ENCODE data around the gene PPP1R8.
A peak's percentile ranks its signal among the peaks of the same experiment; 100 is the strongest.
"Not testable (repeated sequence)": the region's sequence is repeated elsewhere in the genome, so short reads cannot be mapped to it uniquely, and the experiment has no call there.

PPP1R8 gene

GRCh38 chr1:27835501-27835900 lies 4.9 kb downstream of the PPP1R8 start:
- Histone ChIP-seq H3K4me3 (ENCODE audit: low read depth, low read length) (no peak overlapping the region), H3K27me3 (replicated peaks) (no peaks in the 10 kb centered on the region), H3K36me3 (replicated peaks) (peaks cover 44% of the 10 kb centered on the region), H3K27ac (no peak overlapping the region)
- no peak for DNase-seq
- TF ChIP-seq CTCF (IDR thresholded peaks at IDR 0.05; ENCODE audit: low read depth, low read length, missing control alignments) = no peak
- in situ Hi-C loops (cut with HindIII; ENCODE audit: low pct_ligation_motif_present, low sequenced_read_pairs) = no loop called here

GRCh38 chr1:27849951-27850350 lies 19.4 kb downstream of the PPP1R8 start:
- TF ChIP-seq CTCF (IDR thresholded peaks at IDR 0.05; ENCODE audit: low read depth, low read length, missing control alignments) = no peak
- no peak for DNase-seq
- Histone ChIP-seq H3K27ac (no peak overlapping the region), H3K36me3 (replicated peaks) (peaks cover 50% of the 10 kb centered on the region), H3K4me3 (ENCODE audit: low read depth, low read length) (no peak overlapping the region), H3K27me3 (replicated peaks) (no peaks in the 10 kb centered on the region)
- in situ Hi-C loops (cut with HindIII; ENCODE audit: low pct_ligation_motif_present, low sequenced_read_pairs) = loop anchor here (10.0 kb wide), 1 partner anchor 135 kb away; no protein-coding TSS in a partner anchor

GRCh38 chr1:27855085-27855484 lies 24.5 kb downstream of the PPP1R8 start:
- TF ChIP-seq CTCF (IDR thresholded peaks at IDR 0.05; ENCODE audit: low read depth, low read length, missing control alignments) = no peak
- no peak overlapping the region for H3K27ac ChIP-seq
- no peak for DNase-seq
- in situ Hi-C loops (cut with HindIII; ENCODE audit: low pct_ligation_motif_present, low sequenced_read_pairs) = loop anchor here (10.0 kb wide), 1 partner anchor 130 kb away; no protein-coding TSS in a partner anchor
- H3K36me3 ChIP-seq (replicated peaks) = peaks cover 16% of the 10 kb centered on the region
- H3K4me3 ChIP-seq (ENCODE audit: low read depth, low read length) = no peak overlapping the region
- H3K27me3 ChIP-seq (replicated peaks) = no peaks in the 10 kb centered on the region

GRCh38 chr1:27856561-27857343 lies 26.2 kb downstream of the PPP1R8 start:
- in situ Hi-C loops (cut with HindIII; ENCODE audit: low pct_ligation_motif_present, low sequenced_read_pairs) = loop anchor here (10.0 kb wide), 1 partner anchor 128 kb away; no protein-coding TSS in a partner anchor
- DNase-seq = no peak
- peaks cover under 1% of the 10 kb centered on the region for H3K36me3 ChIP-seq (replicated peaks)
- no peak overlapping the region for H3K27ac ChIP-seq
- no peaks in the 10 kb centered on the region for H3K27me3 ChIP-seq (replicated peaks)
- H3K4me3 ChIP-seq (ENCODE audit: low read depth, low read length) = no peak overlapping the region
- TF ChIP-seq CTCF (IDR thresholded peaks at IDR 0.05; ENCODE audit: low read depth, low read length, missing control alignments) = no peak

- in situ Hi-C loops (cut with HindIII; ENCODE audit: low pct_ligation_motif_present, low sequenced_read_pairs) = loop anchor here (10.0 kb wide), 1 partner anchor 127 kb away; no protein-coding TSS in a partner anchor
- not testable (repeated sequence) for H3K4me3 ChIP-seq (ENCODE audit: low read depth, low read length); DNase-seq; H3K27ac ChIP-seq; H3K27me3 ChIP-seq (replicated peaks); H3K36me3 ChIP-seq (replicated peaks)
Measured at GRCh38 chr1:27857552-27857951, 27.0 kb downstream of the PPP1R8 start.

GRCh38 chr1:27858072-27858948 lies 27.7 kb downstream of the PPP1R8 start:
- Histone ChIP-seq H3K4me3 (ENCODE audit: low read depth, low read length) (no peak overlapping the region), H3K27ac (no peak overlapping the region)

More at GRCh38 chr1:27858072-27858948, 27.7 kb downstream of the PPP1R8 start:
- Histone ChIP-seq H3K36me3 (replicated peaks) (no peaks in the 10 kb centered on the region), H3K27me3 (replicated peaks) (no peaks in the 10 kb centered on the region)
- TF ChIP-seq CTCF (IDR thresholded peaks at IDR 0.05; ENCODE audit: low read depth, low read length, missing control alignments) = peak; percentile 99
- DNase-seq = peak; percentile 82
- in situ Hi-C loops (cut with HindIII; ENCODE audit: low pct_ligation_motif_present, low sequenced_read_pairs) = loop anchor here (10.0 kb wide), 1 partner anchor 126 kb away; no protein-coding TSS in a partner anchor

All from brain microvascular endothelial cell (primary cell).